ENCODE results near the gene CDK12.

The CDK12 gene

DNA sequence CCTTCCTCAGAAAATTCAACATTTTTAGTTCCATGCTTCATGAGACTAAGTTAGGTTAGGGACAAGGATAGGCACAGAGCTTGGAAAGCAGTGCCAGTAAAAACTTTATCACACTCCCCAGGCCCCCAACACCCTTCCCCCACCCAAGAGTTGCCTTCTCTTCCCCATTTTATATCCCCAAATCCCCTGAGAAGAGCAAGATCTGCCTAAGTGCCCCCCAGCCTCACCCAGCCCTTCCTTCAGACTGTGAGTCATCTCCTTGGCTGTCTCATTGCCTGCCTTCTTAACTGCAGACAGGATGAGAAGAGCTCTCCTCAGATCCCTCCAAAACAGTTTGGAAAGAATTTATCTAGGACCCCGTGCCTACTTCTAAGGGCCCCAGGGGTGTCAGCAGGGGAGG, 90.6 kb downstream of the CDK12 start:
- no peak for DNase-seq

GRCh38 chr17:39553341-39553945, 92.2 kb downstream of the CDK12 start:
- DNase-seq: no peak

- no peak for DNase-seq
Observed at GRCh38 chr17:39555368-39555767, 94.1 kb downstream of the CDK12 start.

DNA sequence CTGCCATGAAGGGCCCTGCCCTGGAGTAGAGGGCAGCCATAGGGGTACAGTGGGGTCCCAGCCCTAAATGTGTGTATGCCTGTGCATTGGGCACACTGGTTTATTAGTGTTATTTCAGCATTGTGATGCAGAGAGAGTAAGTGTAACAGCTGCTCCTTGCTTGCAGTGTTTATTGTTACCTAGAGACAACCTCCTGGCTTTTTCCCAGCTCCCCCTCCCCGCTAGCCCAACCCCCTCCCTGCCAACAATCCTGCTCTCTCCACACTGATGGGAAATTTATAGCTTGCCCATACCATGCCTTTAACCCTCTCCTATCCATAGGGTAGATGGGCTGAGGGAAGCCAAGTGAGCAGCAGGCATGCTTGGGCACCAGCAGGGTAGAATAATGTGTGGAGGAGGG, 95.1 kb downstream of the CDK12 start:
- DNase-seq: peak in 1 of 2 experiments; percentile 1

DNA sequence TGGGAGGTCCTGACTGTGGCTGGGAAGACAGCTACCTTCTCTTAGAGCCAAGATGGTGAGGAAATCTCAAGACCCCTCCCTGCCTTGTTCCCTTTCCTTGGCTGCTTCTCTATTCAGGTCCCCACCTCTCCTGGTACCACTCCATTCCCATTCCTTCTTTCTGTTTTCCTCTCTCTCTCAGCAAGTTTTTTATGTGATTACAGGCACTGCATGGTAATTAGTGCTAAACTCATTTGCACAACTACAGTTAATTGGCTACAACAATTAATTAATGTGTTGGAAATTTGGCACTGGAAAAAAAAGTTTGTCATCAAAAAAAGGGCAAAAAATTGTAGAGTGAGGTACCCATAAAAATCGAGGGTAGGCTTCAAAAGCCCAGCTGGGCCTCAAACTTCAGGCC, 101.1 kb downstream of the CDK12 start:
- no peak for DNase-seq

DNA sequence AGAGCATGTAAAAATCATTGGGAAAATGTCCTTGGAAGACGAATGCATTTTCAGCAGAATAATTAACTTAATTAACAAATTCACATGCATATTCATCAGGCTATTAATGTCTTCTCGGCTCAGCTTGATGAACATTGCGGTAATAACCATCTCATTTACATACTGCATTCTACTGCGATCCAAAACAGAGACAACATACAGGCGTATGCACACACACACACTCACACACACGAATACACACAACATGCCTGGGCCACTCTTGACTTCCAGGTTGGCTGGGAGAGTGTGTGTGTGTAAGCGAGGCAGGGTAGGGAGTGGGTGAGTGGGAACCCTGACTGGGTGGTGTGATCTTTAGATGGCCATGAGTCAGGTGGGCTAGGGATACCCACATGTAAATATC, 101.7 kb downstream of the CDK12 start:
- no peak for DNase-seq

- no peak for DNase-seq
Observed at GRCh38 chr17:39563476-39563875, 102.2 kb downstream of the CDK12 start.

GRCh38 chr17:39564211-39564848, 103.0 kb downstream of the CDK12 start:
- no peak for DNase-seq

DNA sequence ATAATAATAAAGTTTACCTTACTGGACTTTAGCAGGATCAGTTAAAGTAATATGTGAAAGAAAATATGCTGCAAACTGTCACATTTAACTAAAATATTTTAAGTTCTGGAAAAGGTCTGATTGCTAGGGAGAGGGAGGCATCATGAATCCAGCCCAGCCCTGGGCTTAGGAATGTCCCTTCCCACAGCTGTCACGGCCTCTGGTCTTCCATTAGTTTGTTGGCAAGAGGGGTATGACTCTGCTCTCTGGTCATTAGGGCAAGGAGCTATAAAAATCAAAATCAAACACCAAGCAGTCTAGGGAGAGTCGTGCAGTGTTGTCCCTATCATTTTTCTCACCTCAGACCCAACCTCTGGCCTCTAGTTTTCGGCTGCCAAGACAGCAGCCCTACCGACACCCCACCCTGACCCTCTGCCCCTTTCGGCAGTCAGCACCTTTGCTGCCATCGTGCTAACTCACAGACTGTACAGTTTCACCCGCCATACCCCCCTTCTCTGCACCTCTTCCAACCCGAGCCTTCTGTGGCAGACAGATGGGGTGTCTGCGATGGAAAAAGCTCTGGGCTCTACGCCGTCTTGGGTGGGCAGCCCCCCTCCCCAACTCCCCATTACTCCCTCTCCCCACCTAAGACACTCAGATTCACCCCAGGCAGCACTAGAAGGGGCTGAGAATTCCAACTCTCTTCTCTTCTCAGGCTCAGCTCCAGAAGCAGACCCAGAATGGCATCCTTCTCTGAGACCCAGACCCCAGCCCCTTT, 105.0 kb downstream of the CDK12 start:
- DNase-seq: no peak

- no peak for DNase-seq
Observed at GRCh38 chr17:39568702-39569101, 107.4 kb downstream of the CDK12 start.

DNA sequence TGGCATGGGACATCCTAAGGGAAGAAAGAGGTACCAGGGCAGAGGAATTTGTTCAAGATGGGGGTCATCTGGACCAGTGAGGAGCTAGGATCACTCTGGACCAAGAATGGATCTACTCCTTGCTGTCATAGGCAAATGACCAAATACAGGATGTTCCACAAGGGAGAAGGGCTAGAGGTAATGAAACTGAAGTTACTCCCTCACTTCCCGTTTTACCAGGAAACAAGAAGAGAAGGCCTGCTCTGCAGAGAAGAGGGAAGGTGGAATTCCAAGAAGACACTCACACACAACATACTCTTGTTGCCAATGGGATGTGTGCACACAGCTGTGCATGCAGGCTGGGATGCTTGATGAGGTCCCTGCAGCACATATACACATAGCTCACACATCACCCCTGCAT, 107.8 kb downstream of the CDK12 start:
- no peak for DNase-seq

GRCh38 chr17:39572121-39572520, 110.8 kb downstream of the CDK12 start:
- no peak for DNase-seq

GRCh38 chr17:39573447-39574298, 112.4 kb downstream of the CDK12 start:
- peak; percentile 47 to 53 for DNase-seq

DNA sequence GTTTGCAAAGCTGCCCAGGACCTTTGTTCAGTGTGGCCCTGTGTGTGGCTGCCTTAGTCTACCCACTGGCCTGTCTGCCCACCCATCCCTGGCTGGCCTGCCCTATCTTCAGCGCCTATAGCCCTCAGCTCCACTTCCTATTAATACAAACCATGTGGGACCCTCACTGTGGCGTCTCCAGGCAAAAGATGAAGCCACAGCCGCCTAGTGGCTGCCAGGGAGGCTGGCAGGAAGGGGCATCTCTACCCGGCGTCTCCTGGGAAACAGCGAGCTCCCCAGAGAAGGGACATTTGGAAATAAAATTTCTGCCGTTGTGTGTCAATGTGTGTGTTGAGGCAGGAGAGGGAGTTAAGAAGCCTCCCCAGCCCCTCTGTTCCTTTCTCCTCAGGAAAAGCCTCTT, 114.9 kb downstream of the CDK12 start:
- peak; percentile 44 to 51 for DNase-seq

DNA sequence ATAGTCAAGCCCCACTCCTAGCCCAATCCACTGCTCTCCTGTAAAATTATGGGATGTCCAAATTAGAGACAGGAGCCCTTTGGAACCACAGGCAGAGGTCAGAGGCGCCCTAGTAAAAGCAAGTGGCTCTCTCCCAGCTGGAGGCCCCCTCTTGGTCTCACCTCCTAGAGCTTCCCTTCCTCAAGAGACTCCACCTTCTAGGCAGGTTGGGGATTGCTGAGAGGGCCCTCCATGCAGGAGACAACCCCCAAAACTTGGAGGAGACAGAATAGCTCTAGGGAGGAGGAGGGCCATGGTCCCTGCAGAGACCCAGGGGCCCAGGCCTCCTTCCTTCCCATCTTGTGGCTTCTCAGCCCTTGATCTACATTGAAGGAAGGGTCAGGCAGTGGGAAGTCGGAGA, 117.0 kb downstream of the CDK12 start:
- DNase-seq: no peak

DNA sequence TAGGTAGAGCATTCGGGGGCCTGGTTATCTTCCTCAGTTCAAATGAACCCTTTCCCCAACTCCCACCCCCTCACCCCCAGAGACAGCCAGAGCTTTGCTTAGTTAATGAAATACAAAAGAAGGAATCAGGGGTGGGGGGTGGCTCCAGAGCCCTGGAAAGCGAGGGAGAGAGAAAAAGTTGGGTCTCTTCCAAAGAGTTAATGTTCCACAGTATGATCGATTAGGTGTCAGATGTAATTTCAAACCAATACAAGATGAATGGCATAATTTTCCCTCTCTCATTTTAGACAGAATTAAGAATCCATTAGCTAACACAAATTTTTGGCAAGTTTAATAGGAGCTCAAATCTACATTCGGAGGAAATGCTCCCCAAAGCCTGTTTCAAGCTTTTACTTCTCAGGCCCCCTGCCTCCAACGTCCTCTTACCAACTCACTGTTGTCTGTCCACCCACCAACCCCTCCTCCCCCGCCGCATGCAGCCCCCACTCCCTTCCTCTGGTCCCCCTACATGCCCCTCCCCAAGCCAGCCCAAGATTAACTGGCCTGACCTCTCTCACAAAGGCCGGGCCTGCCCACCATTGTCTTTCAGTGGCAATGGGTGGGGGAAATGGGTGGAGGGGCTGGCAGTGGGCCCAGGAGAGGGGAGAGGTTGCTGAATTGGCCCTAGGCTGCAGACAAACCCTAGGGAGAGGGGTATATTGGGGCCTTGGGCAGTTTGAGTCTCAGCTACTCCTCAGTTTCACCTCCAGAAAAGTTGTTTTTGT, 118.2 kb downstream of the CDK12 start:
- DNase-seq: no peak

DNA sequence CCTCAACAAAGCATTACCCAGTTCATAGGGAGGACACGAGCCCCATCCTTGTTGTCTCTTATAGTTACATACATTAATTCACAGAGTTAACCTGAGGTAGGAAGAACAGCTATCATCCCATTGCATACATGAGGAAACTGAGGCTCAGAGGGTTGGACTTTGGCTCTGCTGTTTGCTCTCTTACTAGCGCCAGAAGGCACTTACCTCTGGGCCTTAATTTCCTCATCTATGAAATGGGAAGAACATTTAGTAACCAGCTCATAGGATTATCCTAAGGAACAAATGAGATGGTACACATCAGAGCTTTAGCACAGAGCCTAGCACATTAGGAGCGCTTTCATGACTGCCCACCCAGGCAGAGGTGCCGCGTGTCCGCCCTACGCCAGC, 118.8 kb downstream of the CDK12 start:
- no peak for DNase-seq

DNA sequence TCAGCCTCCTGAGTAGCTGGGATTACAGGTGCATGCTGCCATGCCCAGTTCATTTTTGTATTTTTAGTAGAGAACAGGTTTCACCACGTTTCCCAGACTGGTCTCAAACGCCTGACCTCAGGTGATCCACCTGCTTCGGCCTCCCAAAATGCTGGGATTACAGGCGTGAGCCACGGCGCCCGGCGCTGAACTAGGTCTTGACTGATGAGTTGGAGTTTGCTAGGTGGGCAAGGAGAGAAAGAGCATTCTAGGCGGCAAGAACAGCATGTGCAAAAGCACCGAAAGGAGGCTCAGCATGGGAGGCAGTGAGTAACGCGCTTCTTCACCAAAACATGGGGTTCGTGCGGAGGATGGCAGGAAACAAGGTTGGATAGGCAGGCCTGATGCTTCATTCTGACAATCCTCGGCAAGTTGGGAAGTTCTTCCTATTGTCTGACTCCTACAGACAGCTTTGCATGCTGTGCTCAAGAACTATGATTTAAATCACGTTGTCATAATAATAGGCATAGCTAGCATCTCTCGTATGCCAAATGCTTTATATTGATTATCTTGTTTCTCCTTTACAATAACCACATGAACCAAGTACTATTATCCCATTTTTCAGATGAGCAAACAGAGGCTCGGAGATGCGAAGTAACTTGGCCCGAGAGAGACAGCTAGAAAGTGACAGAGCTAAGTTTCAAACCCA, 119.9 kb downstream of the CDK12 start:
- no peak for DNase-seq

DNA sequence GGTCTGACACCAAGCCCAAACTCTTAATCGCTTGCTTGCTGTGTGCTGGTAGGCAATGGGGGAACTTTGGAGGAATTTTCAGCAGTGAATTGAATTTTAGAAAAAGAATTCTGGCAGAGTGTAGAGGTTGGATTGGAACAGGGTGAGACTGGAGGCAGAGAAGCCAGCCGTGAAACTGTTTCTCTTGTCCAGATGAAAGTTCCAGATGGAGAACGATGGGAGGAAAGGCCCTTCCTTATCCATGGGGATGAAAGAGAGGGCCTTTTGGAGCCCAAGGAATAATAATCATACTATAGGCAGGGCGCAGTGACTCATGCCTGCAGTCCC, 120.4 kb downstream of the CDK12 start:
- no peak for DNase-seq

DNA sequence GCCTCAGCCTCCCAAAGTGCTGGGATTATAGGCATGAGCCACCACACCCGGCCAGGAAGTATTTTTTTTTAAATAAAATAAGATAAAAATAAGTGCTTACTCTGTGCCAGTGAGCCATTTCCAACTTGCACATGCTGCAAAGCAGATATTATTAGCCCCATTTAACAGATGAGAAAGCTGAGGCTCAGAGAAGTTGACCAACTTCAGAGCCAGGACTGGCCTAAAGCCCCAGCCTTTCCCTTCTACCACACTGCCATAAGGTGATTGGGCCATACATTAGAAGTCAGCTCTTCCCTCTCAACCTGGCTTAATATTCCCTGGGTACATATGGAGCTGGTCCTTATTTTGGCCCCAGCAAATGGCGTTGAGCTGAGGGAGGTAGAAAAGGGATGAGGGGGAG, 121.4 kb downstream of the CDK12 start:
- no peak for DNase-seq
